Epithelial cell of esophagus (primary cell): Measurements from ENCODE around the gene KATNAL1.
"Not testable (repeated sequence)": the region's sequence is repeated elsewhere in the genome, so short reads cannot be mapped to it uniquely, and the experiment has no call there.

ENCODE experiments used
- DNase-seq: peaks from one replicate; pipeline ENCODE4 v3.0.0; 2010; ENCODE audit warnings: low read depth
- H3K4me3 ChIP-seq: 2 replicates; pipeline ENCODE4 v1.5.1; 2011; ENCODE audit warnings: mild to moderate bottlenecking, low read length, control low read depth
- CTCF ChIP-seq: IDR thresholded peaks from 2 replicates; pipeline ENCODE4 v1.5.1; 2011; ENCODE audit warnings: low read depth, mild to moderate bottlenecking, low read length, control low read depth, inconsistent platforms; ENCODE audit not compliant: insufficient read depth; ENCODE audit errors: missing control alignments

Gene KATNAL1

GRCh38 chr13:30299786-30300185, 7.6 kb downstream of the KATNAL1 start:
- no peak for TF ChIP-seq CTCF
- DNase-seq: no peak
- no peak overlapping the region for H3K4me3 ChIP-seq

GRCh38 chr13:30295116-30295515, 12.2 kb downstream of the KATNAL1 start:
- H3K4me3 ChIP-seq: no peak overlapping the region
- no peak for TF ChIP-seq CTCF
- no peak for DNase-seq

- no peak overlapping the region for H3K4me3 ChIP-seq
- DNase-seq: no peak
- TF ChIP-seq CTCF: no peak
These were observed 13.3 kb downstream of the KATNAL1 start for GRCh38 chr13:30294004-30294403.

- TF ChIP-seq CTCF: no peak
- DNase-seq: no peak
- no peak overlapping the region for H3K4me3 ChIP-seq
These were observed 15.0 kb downstream of the KATNAL1 start for GRCh38 chr13:30292325-30292724.

GRCh38 chr13:30290812-30291436, 16.4 kb downstream of the KATNAL1 start:
- H3K4me3 ChIP-seq: no peak overlapping the region
- DNase-seq: no peak
- no peak for TF ChIP-seq CTCF

GRCh38 chr13:30289533-30289932, 17.8 kb downstream of the KATNAL1 start:
- no peak overlapping the region for H3K4me3 ChIP-seq
- TF ChIP-seq CTCF: no peak
- no peak for DNase-seq

- DNase-seq: not testable (repeated sequence)
These were observed 21.3 kb downstream of the KATNAL1 start for GRCh38 chr13:30286059-30286458.

More at GRCh38 chr13:30286059-30286458, 21.3 kb downstream of the KATNAL1 start:
- not testable (repeated sequence) for H3K4me3 ChIP-seq
